GM18519 (cell line): ENCODE measurements around the gene FCGR3A.

Experiments
- ATAC-seq: cut with Tn5 transposase; IDR thresholded peaks from one replicate; pipeline ENCODE4 v1.9.1; 2021; ENCODE audit warnings: mild to moderate bottlenecking, moderate library complexity; ENCODE audit not compliant: unreplicated experiment, low FRiP score

The FCGR3A gene

GRCh38 chr1:161505686-161506085, 43.9 kb downstream of the FCGR3A start:
- no peak for ATAC-seq

- no peak for ATAC-seq
These were observed 46.2 kb downstream of the FCGR3A start for GRCh38 chr1:161503394-161503748.

GRCh38 chr1:161502641-161503393, 46.8 kb downstream of the FCGR3A start:
- ATAC-seq: no peak

GRCh38 chr1:161502181-161502580, 47.4 kb downstream of the FCGR3A start:
- no peak for ATAC-seq

- ATAC-seq: no peak
These were observed 48.4 kb downstream of the FCGR3A start for GRCh38 chr1:161501234-161501633.

GRCh38 chr1:161499099-161500039, 50.2 kb downstream of the FCGR3A start:
- ATAC-seq: no peak

- no peak for ATAC-seq
These were observed 51.0 kb downstream of the FCGR3A start for GRCh38 chr1:161498646-161499045.

- no peak for ATAC-seq
These were observed 51.7 kb downstream of the FCGR3A start for GRCh38 chr1:161497961-161498360.

GRCh38 chr1:161495490-161495889, 54.1 kb downstream of the FCGR3A start:
- ATAC-seq: no peak

- ATAC-seq: no peak
These were observed 55.4 kb downstream of the FCGR3A start for GRCh38 chr1:161494091-161494735.

- no peak for ATAC-seq
These were observed 56.8 kb downstream of the FCGR3A start for GRCh38 chr1:161492827-161493226.
